T-cell (primary cell): ENCODE measurements around the gene MCF2L2. TPM values are rescaled to one million over a fixed set of nuclear protein-coding genes. Genes with fewer than 3 reads are reported as not detected.

Experiments used
- ATAC-seq, 4 experiments: fragments of 200-7000 bp in 3 of 4; fragments of 150-1000 bp in 1 of 4; cut with Tn5 transposase; replicated peaks in 1 of 4; 1 replicate in 3 of 4; 2 replicates in 1 of 4; pipeline ENCODE4 v1.10.0; 2021; ENCODE audit warnings: moderate library complexity in 3 of 4, mild to moderate bottlenecking in 2 of 4, moderate number of reproducible peaks in 1 of 4
- CTCF ChIA-PET, 2 donors: fragments of 300-600 bp; sonication (Branson Sonifier 250); formaldehyde crosslinking; loops; one replicate each; lab custom pipeline; 2022; ENCODE audit warnings: antibody characterized with exemption in 2 of 2; lab: Charles Lee
- POLR2A ChIA-PET, 2 donors: fragments of 300-600 bp; sonication (Branson Sonifier 250); formaldehyde crosslinking; loops; one replicate each; lab custom pipeline; 2022; ENCODE audit warnings: antibody characterized with exemption in 2 of 2; lab: Charles Lee
- DNase-seq, 35 experiments: peaks; one replicate each; pipeline versions ENCODE4 v3.0.0 to v3.0.0-alpha.2; 2013 to 2023
- H3K27ac ChIP-seq: one replicate; pipeline ENCODE4 v1.5.1; 2013; ENCODE audit warnings: low read length
- H3K27me3 ChIP-seq, 2 experiments: replicated peaks in 1 of 2; 1 replicate in 1 of 2; 2 replicates in 1 of 2; pipeline versions ENCODE4 v1.6.1 to v1.7.0; 2013; ENCODE audit warnings: low read length in 1 of 2, mixed read lengths in 1 of 2; ENCODE audit not compliant: control insufficient read depth in 2 of 2, insufficient read depth in 2 of 2; ENCODE audit errors: extremely low read depth in 1 of 2
- H3K36me3 ChIP-seq, 2 donors: 1 replicate in 1 of 2; 2 replicates in 1 of 2; pipeline versions ENCODE4 v1.6.1 to v1.7.0; 2013; ENCODE audit warnings: low read length in 1 of 2; ENCODE audit not compliant: control insufficient read depth in 2 of 2, insufficient read depth in 1 of 2; ENCODE audit errors: extremely low read depth in 1 of 2
- H3K4me1 ChIP-seq, 2 experiments: 1 replicate in 1 of 2; 2 replicates in 1 of 2; pipeline versions ENCODE4 v1.6.1 to v1.7.0; 2013; ENCODE audit warnings: low read length in 2 of 2, mixed read lengths in 1 of 2; ENCODE audit not compliant: insufficient read depth in 2 of 2, control insufficient read depth in 1 of 2; ENCODE audit errors: extremely low read depth in 1 of 2
- H3K4me3 ChIP-seq, 2 donors: 1 replicate in 1 of 2; 2 replicates in 1 of 2; pipeline versions ENCODE4 v1.5.1 to v1.7.0; 2013; ENCODE audit warnings: mild to moderate bottlenecking in 2 of 2, low read length in 1 of 2, moderate library complexity in 1 of 2; ENCODE audit not compliant: control insufficient read depth in 1 of 2; ENCODE audit errors: extremely low read depth in 1 of 2
- H3K9me3 ChIP-seq: 2 replicates; pipeline ENCODE4 v1.7.0; 2013
- H3K27ac Mint-ChIP-seq, 2 donors: one replicate each; pipeline ENCODE4 v1.8.0; 2020 to 2021; ENCODE audit warnings: mild to moderate bottlenecking in 2 of 2, mixed read lengths in 2 of 2
- H3K27me3 Mint-ChIP-seq, 2 donors: one replicate each; pipeline ENCODE4 v1.8.0; 2021 to 2022; ENCODE audit warnings: mixed read lengths in 2 of 2
- H3K36me3 Mint-ChIP-seq: one replicate; pipeline ENCODE4 v1.8.0; 2021; ENCODE audit warnings: mixed read lengths
- H3K4me1 Mint-ChIP-seq, 3 donors: one replicate each; pipeline ENCODE4 v1.8.0; 2020 to 2022; ENCODE audit warnings: mixed read lengths in 3 of 3, mild to moderate bottlenecking in 1 of 3
- H3K4me3 Mint-ChIP-seq, 3 donors: one replicate each; pipeline ENCODE4 v1.8.0; 2020 to 2022; ENCODE audit warnings: mild to moderate bottlenecking in 3 of 3, mixed read lengths in 3 of 3, moderate library complexity in 3 of 3
- H3K9me3 Mint-ChIP-seq, 3 donors: one replicate each; pipeline ENCODE4 v1.8.0; 2020 to 2022; ENCODE audit warnings: mixed read lengths in 3 of 3
- WGBS: methylation state at CpG from one replicate; pipeline ENCODE4 v1.1.5; 2013; ENCODE audit warnings: missing lambda C conversion rate; ENCODE audit not compliant: insufficient coverage; 5-methylcytosine and 5-hydroxymethylcytosine counted together
- total RNA-seq, 35 experiments: library from RNA in 6 of 35; stranded (reverse) in 6 of 35; fragments of 120-200 nt in 1 of 35; gene quantifications; one replicate each; pipeline versions ENCODE4 v1.2.1 to v1.2.4 and lab custom pipeline; 2013 to 2026

MCF2L2 gene
- total RNA-seq, 5 donors from 2014 or later (not counting 1 experiment from before 2014, with no cell fraction given): 4.8 to 8.1 (median 5.9) TPM

- H3K27ac ChIP-seq: no peak overlapping the region
- H3K4me1 ChIP-seq: no peaks in the 10 kb centered on the region
- ChIA-PET POLR2A (no interaction called here), CTCF (no interaction called here)
- H3K4me1 Mint-ChIP-seq: no peaks in the 10 kb centered on the region
- no peaks in the 10 kb centered on the region for H3K27me3 Mint-ChIP-seq
- H3K4me3 Mint-ChIP-seq: no peak overlapping the region
- no peaks in the 10 kb centered on the region for H3K9me3 Mint-ChIP-seq
- peaks cover 8% of the 10 kb centered on the region for H3K36me3 Mint-ChIP-seq
- H3K27ac Mint-ChIP-seq: no peak overlapping the region
- H3K36me3 ChIP-seq: no peaks in the 10 kb centered on the region
- DNase-seq (no peak), ATAC-seq (no peak)
- no peak overlapping the region for H3K4me3 ChIP-seq
- H3K9me3 ChIP-seq: no peaks in the 10 kb centered on the region
- H3K27me3 ChIP-seq: peaks cover 0 to 5% of the 10 kb centered on the region in 2 experiments
- WGBS: 40% methylated on average over 1 of the region's 1 CpG
Measured at GRCh38 chr3:183144363-183144762, 284.1 kb downstream of the MCF2L2 start.

GRCh38 chr3:183142199-183142598 is 286.2 kb downstream of the MCF2L2 start:
- Mint-ChIP-seq H3K4me1 (no peaks in the 10 kb centered on the region), H3K4me3 (no peak overlapping the region), H3K27me3 (no peaks in the 10 kb centered on the region), H3K27ac (no peak overlapping the region), H3K36me3 (peaks cover 18% of the 10 kb centered on the region), H3K9me3 (no peaks in the 10 kb centered on the region)
- WGBS: 96% methylated on average over 5 of the region's 11 CpGs
- ATAC-seq (no peak), DNase-seq (no peak)
- H3K27ac ChIP-seq: no peak overlapping the region
- H3K9me3 ChIP-seq: no peaks in the 10 kb centered on the region
- CTCF ChIA-PET: interaction anchor here in 1 of 2 donors (0.5 kb wide), 1 partner anchor 229 kb away, joined by 5 read pairs; no protein-coding TSS in a partner anchor
- POLR2A ChIA-PET: no interaction called here
- H3K4me3 ChIP-seq: no peak overlapping the region
- no peaks in the 10 kb centered on the region for H3K4me1 ChIP-seq
- H3K27me3 ChIP-seq: peaks cover 0 to 5% of the 10 kb centered on the region in 2 experiments
- H3K36me3 ChIP-seq: no peaks in the 10 kb centered on the region

GRCh38 chr3:183134844-183135243 is 293.6 kb downstream of the MCF2L2 start:
- CTCF ChIA-PET: no interaction called here

GRCh38 chr3:183132409-183132808 is 296.0 kb downstream of the MCF2L2 start:
- ATAC-seq (no peak), DNase-seq (no peak)
- no peaks in the 10 kb centered on the region for H3K36me3 ChIP-seq
- H3K36me3 Mint-ChIP-seq: peaks cover 58% of the 10 kb centered on the region
- WGBS: 61% methylated on average over 2 of the region's 6 CpGs
- CTCF ChIA-PET: no interaction called here
- no peak overlapping the region for H3K27ac ChIP-seq
- H3K9me3 Mint-ChIP-seq: peaks cover 5 to 12% (median 12%) of the 10 kb centered on the region in 3 donors
- H3K4me3 Mint-ChIP-seq: no peak overlapping the region
- H3K4me1 Mint-ChIP-seq: peaks cover 0 to 6% (median 0%) of the 10 kb centered on the region in 3 donors
- H3K4me3 ChIP-seq: no peak overlapping the region
- POLR2A ChIA-PET: no interaction called here
- H3K4me1 ChIP-seq: no peaks in the 10 kb centered on the region
- H3K27ac Mint-ChIP-seq: no peak overlapping the region
- H3K27me3 ChIP-seq: no peaks in the 10 kb centered on the region
- no peaks in the 10 kb centered on the region for H3K9me3 ChIP-seq
- H3K27me3 Mint-ChIP-seq: no peaks in the 10 kb centered on the region

More at GRCh38 chr3:183134844-183135243, 293.6 kb downstream of the MCF2L2 start:
- Histone ChIP-seq H3K27me3 (no peaks in the 10 kb centered on the region), H3K36me3 (no peaks in the 10 kb centered on the region), H3K4me1 (no peaks in the 10 kb centered on the region), H3K4me3 (no peak overlapping the region), H3K9me3 (no peaks in the 10 kb centered on the region), H3K27ac (no peak overlapping the region)
- H3K27ac Mint-ChIP-seq: no peak overlapping the region
- POLR2A ChIA-PET: no interaction called here
- H3K27me3 Mint-ChIP-seq: no peaks in the 10 kb centered on the region
- DNase-seq (no peak), ATAC-seq (no peak)
- H3K4me3 Mint-ChIP-seq: no peak overlapping the region
- peaks cover 0 to 6% (median 0%) of the 10 kb centered on the region in 3 donors for H3K4me1 Mint-ChIP-seq
- peaks cover 0 to under 1% (median under 1%) of the 10 kb centered on the region in 3 donors for H3K9me3 Mint-ChIP-seq
- WGBS: 100% methylated on average over 1 of the region's 2 CpGs
- H3K36me3 Mint-ChIP-seq: peaks cover 57% of the 10 kb centered on the region

GRCh38 chr3:183131735-183132134 is 296.7 kb downstream of the MCF2L2 start:
- peaks cover 58% of the 10 kb centered on the region for H3K36me3 Mint-ChIP-seq
- POLR2A ChIA-PET: no interaction called here
- Histone ChIP-seq H3K4me1 (no peaks in the 10 kb centered on the region), H3K27ac (no peak overlapping the region), H3K36me3 (no peaks in the 10 kb centered on the region), H3K4me3 (no peak overlapping the region), H3K9me3 (no peaks in the 10 kb centered on the region), H3K27me3 (no peaks in the 10 kb centered on the region)
- WGBS: no CpG with 5 or more reads among the region's 4 CpGs
- no peaks in the 10 kb centered on the region for H3K27me3 Mint-ChIP-seq
- H3K4me1 Mint-ChIP-seq: peaks cover 0 to 6% (median 0%) of the 10 kb centered on the region in 3 donors
- DNase-seq (no peak), ATAC-seq (no peak)
- peaks cover 5 to 12% (median 12%) of the 10 kb centered on the region in 3 donors for H3K9me3 Mint-ChIP-seq
- CTCF ChIA-PET: no interaction called here
- no peak overlapping the region for H3K4me3 Mint-ChIP-seq
- H3K27ac Mint-ChIP-seq: no peak overlapping the region

GRCh38 chr3:183131186-183131725 is 297.2 kb downstream of the MCF2L2 start:
- no peak for ATAC-seq
- POLR2A ChIA-PET: no interaction called here
- WGBS: 27% methylated on average over 2 of the region's 4 CpGs
- peaks cover 5 to 12% (median 12%) of the 10 kb centered on the region in 3 donors for H3K9me3 Mint-ChIP-seq
- no peak for DNase-seq
- peaks cover 0 to 6% (median 0%) of the 10 kb centered on the region in 3 donors for H3K4me1 Mint-ChIP-seq
- H3K9me3 ChIP-seq: no peaks in the 10 kb centered on the region
- CTCF ChIA-PET: no interaction called here
- H3K27me3 Mint-ChIP-seq: no peaks in the 10 kb centered on the region
- H3K27me3 ChIP-seq: no peaks in the 10 kb centered on the region
- H3K4me3 Mint-ChIP-seq: no peak overlapping the region
- H3K27ac ChIP-seq: no peak overlapping the region
- H3K4me1 ChIP-seq: no peaks in the 10 kb centered on the region
- H3K4me3 ChIP-seq: no peak overlapping the region
- peaks cover 58% of the 10 kb centered on the region for H3K36me3 Mint-ChIP-seq
- no peak overlapping the region for H3K27ac Mint-ChIP-seq
- H3K36me3 ChIP-seq: no peaks in the 10 kb centered on the region
